A673 (cell line): ENCODE measurements around the gene ZIC1.

Source experiments
- EZH2 ChIP-seq: fragments of 200-600 bp; sonication (generic); IDR thresholded peaks from 2 replicates; pipeline ENCODE4 v1.6.1; 2017; ENCODE audit warnings: borderline replicate concordance, low read depth, mild to moderate bottlenecking, mixed read lengths, antibody characterized with exemption, low read length; ENCODE audit not compliant: poor library complexity, severe bottlenecking
- TF ChIP-seq, protein P1 (sequence below): fragments of 300-800, 200-600 bp; sonication (generic); conservative IDR thresholded peaks from 2 replicates; pipeline ENCODE4 v1.5.1; 2017; ENCODE audit warnings: low read depth, mild to moderate bottlenecking, antibody characterized with exemption, low read length, moderate library complexity, mixed read lengths

DNA sequence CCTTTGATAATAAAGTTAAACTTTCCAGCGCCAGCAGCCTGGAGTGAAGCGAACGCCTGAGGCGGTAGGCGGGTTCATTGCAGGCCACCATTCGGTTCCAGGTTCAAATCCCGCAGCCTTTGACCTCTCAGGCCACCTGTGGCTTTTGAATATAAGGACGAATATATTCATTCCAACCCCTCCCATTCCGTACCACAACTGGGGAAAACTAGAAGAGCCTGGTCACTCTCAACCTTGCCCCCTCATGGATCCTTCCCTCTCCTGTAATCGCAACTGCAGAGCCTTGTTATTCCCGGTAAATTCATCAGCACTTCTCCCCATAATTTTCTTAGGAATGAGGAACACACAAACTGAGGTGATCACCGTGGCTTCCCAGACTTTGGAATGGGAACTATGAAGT, 38.0 kb upstream of the ZIC1 start:
- peak; percentile 21 for TF ChIP-seq EZH2
- TF ChIP-seq, protein P1, sequence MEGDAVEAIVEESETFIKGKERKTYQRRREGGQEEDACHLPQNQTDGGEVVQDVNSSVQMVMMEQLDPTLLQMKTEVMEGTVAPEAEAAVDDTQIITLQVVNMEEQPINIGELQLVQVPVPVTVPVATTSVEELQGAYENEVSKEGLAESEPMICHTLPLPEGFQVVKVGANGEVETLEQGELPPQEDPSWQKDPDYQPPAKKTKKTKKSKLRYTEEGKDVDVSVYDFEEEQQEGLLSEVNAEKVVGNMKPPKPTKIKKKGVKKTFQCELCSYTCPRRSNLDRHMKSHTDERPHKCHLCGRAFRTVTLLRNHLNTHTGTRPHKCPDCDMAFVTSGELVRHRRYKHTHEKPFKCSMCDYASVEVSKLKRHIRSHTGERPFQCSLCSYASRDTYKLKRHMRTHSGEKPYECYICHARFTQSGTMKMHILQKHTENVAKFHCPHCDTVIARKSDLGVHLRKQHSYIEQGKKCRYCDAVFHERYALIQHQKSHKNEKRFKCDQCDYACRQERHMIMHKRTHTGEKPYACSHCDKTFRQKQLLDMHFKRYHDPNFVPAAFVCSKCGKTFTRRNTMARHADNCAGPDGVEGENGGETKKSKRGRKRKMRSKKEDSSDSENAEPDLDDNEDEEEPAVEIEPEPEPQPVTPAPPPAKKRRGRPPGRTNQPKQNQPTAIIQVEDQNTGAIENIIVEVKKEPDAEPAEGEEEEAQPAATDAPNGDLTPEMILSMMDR, result no peak
